ENCODE data around the gene ZEB2.

ZEB2 gene

DNA sequence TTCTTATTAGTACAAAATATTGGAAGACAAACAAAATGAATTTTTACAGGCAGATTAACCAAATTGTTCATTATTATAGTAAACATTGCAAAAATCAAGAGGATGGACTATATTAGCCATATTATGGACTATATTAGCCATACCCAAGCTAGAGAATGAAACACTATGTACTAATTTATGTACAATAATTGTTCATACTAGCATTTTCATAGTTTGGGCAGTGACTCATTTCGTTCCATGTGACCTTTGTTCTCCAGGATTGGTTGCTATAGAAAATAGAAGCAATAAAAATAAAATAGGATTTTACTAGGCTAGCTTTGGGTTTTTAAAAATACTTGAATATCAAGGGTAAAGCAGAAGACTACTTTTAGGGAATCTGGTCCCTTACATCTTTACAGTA, 176.8 kb downstream of the ZEB2 start:
- DNase-seq, result no peak

DNA sequence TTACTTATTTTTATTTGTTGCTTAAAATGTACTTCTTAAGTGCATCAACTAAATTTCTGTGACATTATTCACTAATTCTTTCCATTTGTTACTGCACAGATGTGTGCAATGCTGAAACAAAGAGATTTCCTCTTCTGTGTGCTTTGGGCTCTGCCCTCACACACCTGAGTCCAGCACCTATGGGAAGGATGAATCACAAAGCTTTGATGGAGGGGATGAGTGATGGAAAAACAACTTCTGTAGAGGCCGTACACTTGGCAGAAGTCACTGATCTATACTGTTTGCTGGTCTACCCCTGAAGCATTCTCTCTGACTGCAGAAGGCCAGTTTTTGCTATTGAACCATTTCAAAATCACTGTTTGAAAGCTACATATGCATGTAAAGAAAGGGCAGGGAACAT, 178.4 kb downstream of the ZEB2 start:
- DNase-seq, result no peak

DNA sequence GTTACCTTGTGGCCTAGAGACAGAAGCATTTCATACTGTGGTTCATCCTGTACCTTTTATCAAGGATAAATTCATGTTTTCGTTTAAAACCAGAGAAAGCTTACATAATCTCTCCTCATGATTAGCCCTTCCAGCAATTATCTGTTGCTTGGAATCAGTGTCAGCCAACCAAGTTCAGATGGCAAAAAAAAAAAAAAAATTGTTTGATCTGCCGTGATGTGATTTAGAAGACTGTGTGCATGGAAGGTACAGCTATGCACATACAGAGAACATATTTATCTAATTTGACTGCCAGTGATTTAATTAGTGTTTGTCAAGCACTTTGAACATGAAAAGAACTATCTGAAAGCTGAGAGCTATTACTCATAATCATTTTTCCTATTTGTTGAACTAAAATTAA, 180.9 kb downstream of the ZEB2 start:
- no peak for DNase-seq

DNA sequence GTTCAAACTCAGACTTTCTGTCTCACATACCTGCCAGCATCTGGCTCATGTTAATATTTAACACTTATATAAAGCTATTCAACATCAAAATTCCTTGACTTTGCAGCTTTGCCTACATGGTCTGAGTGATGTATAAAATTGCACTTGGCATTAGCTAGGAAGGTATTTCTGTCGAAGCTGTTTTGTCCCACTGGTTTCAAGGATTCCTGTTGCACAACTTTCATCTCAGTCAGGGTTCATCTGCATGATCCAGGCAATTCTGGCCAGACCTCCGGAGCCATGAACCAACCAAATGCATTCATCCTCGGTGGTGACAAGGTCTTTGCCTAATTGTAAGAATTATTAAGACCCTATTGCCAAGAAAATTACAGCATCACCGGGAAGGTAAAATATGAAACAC, 185.4 kb downstream of the ZEB2 start:
- DNase-seq, result no peak
